Measurements from ENCODE around the gene DHRS9.
"Not testable (repeated sequence)": the region's sequence is repeated elsewhere in the genome, so short reads cannot be mapped to it uniquely, and the experiment has no call there.

Gene DHRS9

GRCh38 chr2:169095621-169096105, 26.3 kb downstream of the DHRS9 start:
- peak; percentile 92 for DNase-seq (ENCODE audit: low read depth)

- no peak for DNase-seq (ENCODE audit: low read depth)
Observed at GRCh38 chr2:169104848-169105247, 35.5 kb downstream of the DHRS9 start.

GRCh38 chr2:169105476-169105875, 36.1 kb downstream of the DHRS9 start:
- DNase-seq (ENCODE audit: low read depth) = no peak

- DNase-seq (ENCODE audit: low read depth) = no peak
Observed at GRCh38 chr2:169106134-169106533, 36.8 kb downstream of the DHRS9 start.

GRCh38 chr2:169106563-169107545, 37.5 kb downstream of the DHRS9 start:
- no peak for DNase-seq (ENCODE audit: low read depth)

GRCh38 chr2:169107645-169108044, 38.3 kb downstream of the DHRS9 start:
- DNase-seq (ENCODE audit: low read depth) = no peak

GRCh38 chr2:169108099-169108884, 38.9 kb downstream of the DHRS9 start:
- DNase-seq (ENCODE audit: low read depth) = no peak

GRCh38 chr2:169109502-169110409, 40.4 kb downstream of the DHRS9 start:
- DNase-seq (ENCODE audit: low read depth) = peak; percentile 81

- no peak for DNase-seq (ENCODE audit: low read depth)
Observed at GRCh38 chr2:169110419-169110818, 41.1 kb downstream of the DHRS9 start.

- DNase-seq (ENCODE audit: low read depth) = no peak
Observed at GRCh38 chr2:169110916-169111315, 41.6 kb downstream of the DHRS9 start.

GRCh38 chr2:169112841-169113240, 43.5 kb downstream of the DHRS9 start:
- no peak for DNase-seq (ENCODE audit: low read depth)

GRCh38 chr2:169114056-169114455, 44.7 kb downstream of the DHRS9 start:
- no peak for DNase-seq (ENCODE audit: low read depth)

GRCh38 chr2:169116327-169116726, 47.0 kb downstream of the DHRS9 start:
- DNase-seq (ENCODE audit: low read depth) = no peak

GRCh38 chr2:169116993-169117392, 47.6 kb downstream of the DHRS9 start:
- no peak for DNase-seq (ENCODE audit: low read depth)

GRCh38 chr2:169118060-169118459, 48.7 kb downstream of the DHRS9 start:
- DNase-seq (ENCODE audit: low read depth) = no peak

- DNase-seq (ENCODE audit: low read depth) = no peak
Observed at GRCh38 chr2:169119123-169119760, 49.9 kb downstream of the DHRS9 start.

- no peak for DNase-seq (ENCODE audit: low read depth)
Observed at GRCh38 chr2:169119851-169120250, 50.5 kb downstream of the DHRS9 start.

- no peak for DNase-seq (ENCODE audit: low read depth)
Observed at GRCh38 chr2:169129703-169130243, 60.4 kb downstream of the DHRS9 start.

- peak; percentile 76 for DNase-seq (ENCODE audit: low read depth)
Observed at GRCh38 chr2:169131587-169132512, 62.5 kb downstream of the DHRS9 start.

GRCh38 chr2:169134272-169134671, 64.9 kb downstream of the DHRS9 start:
- DNase-seq (ENCODE audit: low read depth) = not testable (repeated sequence)

All from ELR (cell line).